G401 (cell line): ENCODE results near the gene ELK4. TPM values are rescaled to one million over a fixed set of nuclear protein-coding genes. Genes with fewer than 3 reads are reported as not detected.
A peak's percentile ranks its signal among the peaks of the same experiment; 100 is the strongest.

Experiments
- DNase-seq: peaks from one replicate; pipeline ENCODE4 v3.0.0-alpha.2; 2015; ENCODE audit warnings: low spot score
- in situ Hi-C: cut with HindIII; loops from 2 replicates; pipeline ENCODE4 v1.10.0; 2016; ENCODE audit warnings: low sequenced_read_pairs, mixed read lengths
- total RNA-seq: library from RNA; depleted of rRNA; stranded (reverse); fragments of >200 nt; shearing (Covaris generic); gene quantifications from 2 replicates; pipeline ENCODE4 v1.2.3, GENCODE V29; 2014

ELK4 gene
- total RNA-seq, 1 experiment from 2014 or later: 5.1 TPM

- DNase-seq: no peak
- in situ Hi-C loops: no loop called here
Observed at GRCh38 chr1:205601205-205601604, 30.6 kb downstream of the ELK4 start.

- in situ Hi-C loops: no loop called here
- no peak for DNase-seq
Observed at GRCh38 chr1:205600085-205600484, 31.7 kb downstream of the ELK4 start.

GRCh38 chr1:205599669-205600042 lies 32.2 kb downstream of the ELK4 start:
- in situ Hi-C loops: loop anchor here (25.0 kb wide), 1 partner anchor 113 kb away; no protein-coding TSS in a partner anchor
- DNase-seq: no peak

- in situ Hi-C loops: loop anchor here (25.0 kb wide), 1 partner anchor 113 kb away; no protein-coding TSS in a partner anchor
Observed at GRCh38 chr1:205598841-205599668, 32.8 kb downstream of the ELK4 start.

GRCh38 chr1:205597691-205598314 lies 34.0 kb downstream of the ELK4 start:
- in situ Hi-C loops: loop anchor here (25.0 kb wide), 1 partner anchor 114 kb away; no protein-coding TSS in a partner anchor
- peak; percentile 38 for DNase-seq

More at GRCh38 chr1:205598841-205599668, 32.8 kb downstream of the ELK4 start:
- DNase-seq: peak; percentile 73

- DNase-seq: no peak
- in situ Hi-C loops: loop anchor here (25.0 kb wide), 1 partner anchor 115 kb away; no protein-coding TSS in a partner anchor
Observed at GRCh38 chr1:205596876-205597275, 34.9 kb downstream of the ELK4 start.

GRCh38 chr1:205595861-205596260 lies 36.0 kb downstream of the ELK4 start:
- in situ Hi-C loops: loop anchor here (25.0 kb wide), 1 partner anchor 116 kb away; no protein-coding TSS in a partner anchor
- DNase-seq: no peak

GRCh38 chr1:205595435-205595834 lies 36.4 kb downstream of the ELK4 start:
- in situ Hi-C loops: loop anchor here (25.0 kb wide), 1 partner anchor 117 kb away; no protein-coding TSS in a partner anchor
- DNase-seq: no peak

GRCh38 chr1:205594846-205595245 lies 37.0 kb downstream of the ELK4 start:
- no peak for DNase-seq
- in situ Hi-C loops: loop anchor here (25.0 kb wide), 1 partner anchor 117 kb away; no protein-coding TSS in a partner anchor

- no peak for DNase-seq
- in situ Hi-C loops: loop anchor here (25.0 kb wide), 1 partner anchor 118 kb away; no protein-coding TSS in a partner anchor
Observed at GRCh38 chr1:205593967-205594366, 37.8 kb downstream of the ELK4 start.

- DNase-seq: no peak
- in situ Hi-C loops: loop anchor here (25.0 kb wide), 1 partner anchor 119 kb away; no protein-coding TSS in a partner anchor
Observed at GRCh38 chr1:205593532-205593931, 38.3 kb downstream of the ELK4 start.

- in situ Hi-C loops: loop anchor here (25.0 kb wide), 1 partner anchor 120 kb away; no protein-coding TSS in a partner anchor
Observed at GRCh38 chr1:205592443-205593003, 39.3 kb downstream of the ELK4 start.

GRCh38 chr1:205591522-205592351 lies 40.1 kb downstream of the ELK4 start:
- peak; percentile 82 for DNase-seq
- in situ Hi-C loops: loop anchor here (25.0 kb wide), 1 partner anchor 121 kb away; no protein-coding TSS in a partner anchor

More at GRCh38 chr1:205592443-205593003, 39.3 kb downstream of the ELK4 start:
- no peak for DNase-seq

GRCh38 chr1:205590777-205591513 lies 40.9 kb downstream of the ELK4 start:
- in situ Hi-C loops: loop anchor here (25.0 kb wide), 1 partner anchor 121 kb away; no protein-coding TSS in a partner anchor
- DNase-seq: no peak

GRCh38 chr1:205590457-205590768 lies 41.4 kb downstream of the ELK4 start:
- no peak for DNase-seq
- in situ Hi-C loops: loop anchor here (25.0 kb wide), 1 partner anchor 122 kb away; no protein-coding TSS in a partner anchor

GRCh38 chr1:205589618-205590456 lies 42.0 kb downstream of the ELK4 start:
- in situ Hi-C loops: loop anchor here (25.0 kb wide), 1 partner anchor 122 kb away; no protein-coding TSS in a partner anchor
- DNase-seq: no peak

GRCh38 chr1:205589046-205589445 lies 42.8 kb downstream of the ELK4 start:
- in situ Hi-C loops: loop anchor here (25.0 kb wide), 1 partner anchor 123 kb away; no protein-coding TSS in a partner anchor
- no peak for DNase-seq
